GM23338 (cell line): ENCODE measurements around the gene TOR3A. TPM values are rescaled to one million over a fixed set of nuclear protein-coding genes. Genes with fewer than 3 reads are reported as not detected.

Experiments
- ATAC-seq: fragments of 200-7000 bp; cut with Tn5 transposase; 3 replicates; pipeline ENCODE4 v1.9.1; 2020
- DNase-seq: peaks from one replicate; pipeline ENCODE4 v3.0.0-alpha.2; 2015; ENCODE audit warnings: low spot score
- H2AFZ ChIP-seq: fragments of 200-600 bp; sonication (generic); 2 replicates; pipeline ENCODE4 v1.8.0; 2016; ENCODE audit warnings: antibody characterized with exemption, mild to moderate bottlenecking, moderate library complexity
- H3F3A ChIP-seq: fragments of 200-600 bp; sonication (generic); replicated peaks from 2 replicates; pipeline ENCODE4 v1.8.0; 2017; ENCODE audit warnings: antibody characterized with exemption, mixed run types, low read depth
- H3K27ac ChIP-seq: fragments of 200-600 bp; sonication (generic); 2 replicates; pipeline ENCODE4 v1.6.1; 2016; ENCODE audit warnings: low read depth
- H3K27me3 ChIP-seq: fragments of 200-600 bp; sonication (generic); 2 replicates; pipeline ENCODE4 v1.8.0; 2016; ENCODE audit warnings: mild to moderate bottlenecking, mixed run types, moderate library complexity; ENCODE audit not compliant: insufficient read depth
- H3K36me3 ChIP-seq: fragments of 200-600 bp; sonication (generic); 2 replicates; pipeline ENCODE4 v1.8.0; 2016; ENCODE audit warnings: mild to moderate bottlenecking; ENCODE audit not compliant: insufficient read depth
- H3K4me1 ChIP-seq: fragments of 200-600 bp; sonication (generic); 2 replicates; pipeline ENCODE4 v1.8.0; 2016; ENCODE audit warnings: mild to moderate bottlenecking, moderate library complexity; ENCODE audit not compliant: insufficient read depth
- H3K4me2 ChIP-seq: fragments of 200-600 bp; sonication (generic); 2 replicates; pipeline ENCODE4 v1.7.1; 2017; ENCODE audit warnings: mixed run types
- H3K4me3 ChIP-seq: fragments of 200-600 bp; sonication (generic); 2 replicates; pipeline ENCODE4 v1.6.1; 2016; ENCODE audit warnings: mixed run types
- H3K79me2 ChIP-seq: fragments of 200-600 bp; sonication (generic); replicated peaks from 2 replicates; pipeline ENCODE4 v1.8.0; 2017; ENCODE audit warnings: mild to moderate bottlenecking; ENCODE audit not compliant: insufficient read depth
- H3K9me2 ChIP-seq: fragments of 200-600 bp; sonication (generic); 2 replicates; pipeline ENCODE4 v1.8.0; 2017; ENCODE audit not compliant: insufficient read depth
- H4K20me1 ChIP-seq: fragments of 200-600 bp; sonication (generic); replicated peaks from 2 replicates; pipeline ENCODE4 v1.8.0; 2017; ENCODE audit warnings: mild to moderate bottlenecking; ENCODE audit not compliant: insufficient read depth
- H3K27ac Mint-ChIP-seq: 2 replicates; pipeline ENCODE4 v1.8.0; 2020; ENCODE audit warnings: inconsistent platforms, mild to moderate bottlenecking, moderate library complexity, mixed read lengths
- H3K27me3 Mint-ChIP-seq: 3 replicates; pipeline ENCODE4 v1.8.0; 2022; ENCODE audit warnings: low read depth, mild to moderate bottlenecking, moderate library complexity, mixed read lengths, inconsistent platforms; ENCODE audit not compliant: insufficient read depth, poor library complexity
- H3K36me3 Mint-ChIP-seq: 3 replicates; pipeline ENCODE4 v1.8.0; 2021; ENCODE audit warnings: low read depth, mild to moderate bottlenecking, inconsistent platforms, moderate library complexity, mixed read lengths
- H3K4me1 Mint-ChIP-seq: 3 replicates; pipeline ENCODE4 v1.8.0; 2020; ENCODE audit warnings: mild to moderate bottlenecking, inconsistent platforms, mixed read lengths
- H3K4me3 Mint-ChIP-seq: 3 replicates; pipeline ENCODE4 v1.8.0; 2021; ENCODE audit warnings: moderate library complexity, mild to moderate bottlenecking, inconsistent platforms, mixed read lengths
- H3K9me3 Mint-ChIP-seq: 3 replicates; pipeline ENCODE4 v1.8.0; 2020; ENCODE audit warnings: moderate library complexity, mild to moderate bottlenecking, inconsistent platforms, mixed read lengths
- CREB1 ChIP-seq: fragments of 250-450 bp; sonication (Bioruptor Pico); IDR thresholded peaks from 2 replicates; pipeline ENCODE4 v1.5.0; 2020; ENCODE audit warnings: low read depth, mild to moderate bottlenecking, moderate library complexity
- NANOG ChIP-seq: IDR thresholded peaks from 2 replicates; pipeline ENCODE4 v1.6.1; 2016; ENCODE audit warnings: antibody characterized with exemption, borderline replicate concordance
- STAT1 ChIP-seq: IDR thresholded peaks from one replicate; pipeline ENCODE4 v1.6.1; 2016; ENCODE audit warnings: antibody characterized with exemption; ENCODE audit not compliant: unreplicated experiment
- ZNF114 ChIP-seq: fragments of 250-450 bp; sonication (Bioruptor Pico); IDR thresholded peaks from 2 replicates; pipeline ENCODE4 v1.5.0; 2020; ENCODE audit warnings: mild to moderate bottlenecking, moderate library complexity
- ZNF331 ChIP-seq: fragments of 250-450 bp; sonication (Bioruptor Pico); IDR thresholded peaks from 2 replicates; pipeline ENCODE4 v1.5.0; 2020; ENCODE audit warnings: low read depth, mild to moderate bottlenecking, moderate library complexity
- polyA plus RNA-seq: library from polyadenylated mRNA; unstranded; fragments of >200 nt; fragmentation: Nextera tagmentation; extraction: Ambion mirVana; gene quantifications from 2 replicates; pipeline ENCODE4 v1.2.1, GENCODE V29; 2016
- total RNA-seq: library from RNA; depleted of rRNA; stranded (reverse); fragments of >200 nt; shearing (Covaris generic); gene quantifications from 2 replicates; pipeline ENCODE4 v1.2.3, GENCODE V29; 2014
- TF ChIP-seq, protein P1 (sequence below), 2 experiments: fragments of 200-600 bp in 1 of 2; sonication (generic) in 1 of 2; conservative IDR thresholded peaks; 2 replicates each; pipeline versions ENCODE4 v1.5.1 to v1.6.1; 2016 to 2017; ENCODE audit warnings: antibody characterized with exemption in 2 of 2, low read depth in 2 of 2, mild to moderate bottlenecking in 2 of 2, moderate library complexity in 1 of 2
- TF ChIP-seq, protein P2 (sequence below): fragments of 250-450 bp; sonication (Bioruptor Pico); IDR thresholded peaks from 2 replicates; pipeline ENCODE4 v1.5.0; 2020; ENCODE audit warnings: mild to moderate bottlenecking, moderate library complexity

TOR3A gene
- total and polyA plus RNA-seq, 2 experiments from 2014 or later = 11.2 to 57.6 TPM

DNA sequence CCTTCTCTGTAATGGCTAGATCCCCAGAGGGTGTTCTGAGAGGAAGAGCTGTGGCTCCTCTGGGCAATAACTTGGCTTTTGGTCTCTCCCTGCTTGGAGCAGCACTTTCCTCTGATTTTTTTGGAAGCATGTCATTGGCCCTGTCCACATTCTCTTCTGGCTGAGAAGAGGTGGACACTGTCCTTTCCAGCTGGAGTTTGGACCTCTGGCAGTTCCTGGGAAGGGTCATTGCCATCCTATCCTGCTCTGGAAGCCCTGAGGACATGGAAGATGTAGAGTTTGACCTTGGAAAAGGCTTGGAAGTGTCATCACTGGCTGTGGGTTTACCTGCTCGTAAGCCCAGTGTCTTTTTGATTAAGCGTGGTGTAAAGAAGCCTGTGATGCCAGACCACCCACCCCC, 26.8 kb downstream of the TOR3A start:
- Mint-ChIP-seq H3K36me3 (peaks cover 31% of the 10 kb centered on the region), H3K27me3 (peaks cover 3% of the 10 kb centered on the region), H3K4me3 (no peak overlapping the region), H3K4me1 (peaks cover 11% of the 10 kb centered on the region; the same call in 2 of the 3 replicates), H3K9me3 (no peaks in the 10 kb centered on the region), H3K27ac (no peak overlapping the region)
- H2AFZ ChIP-seq = no peak overlapping the region
- no peaks in the 10 kb centered on the region for H3K79me2 ChIP-seq
- no peak overlapping the region for H3K4me3 ChIP-seq
- peaks cover 15% of the 10 kb centered on the region for H3K36me3 ChIP-seq
- no peak overlapping the region for H3K27ac ChIP-seq
- no peaks in the 10 kb centered on the region for H4K20me1 ChIP-seq
- no peaks in the 10 kb centered on the region for H3K27me3 ChIP-seq
- TF ChIP-seq STAT1 = no peak
- TF ChIP-seq ZNF331 (CRISPR knock-in tag) = no peak
- no peak for TF ChIP-seq ZNF114 (CRISPR knock-in tag)
- TF ChIP-seq, protein P1, sequence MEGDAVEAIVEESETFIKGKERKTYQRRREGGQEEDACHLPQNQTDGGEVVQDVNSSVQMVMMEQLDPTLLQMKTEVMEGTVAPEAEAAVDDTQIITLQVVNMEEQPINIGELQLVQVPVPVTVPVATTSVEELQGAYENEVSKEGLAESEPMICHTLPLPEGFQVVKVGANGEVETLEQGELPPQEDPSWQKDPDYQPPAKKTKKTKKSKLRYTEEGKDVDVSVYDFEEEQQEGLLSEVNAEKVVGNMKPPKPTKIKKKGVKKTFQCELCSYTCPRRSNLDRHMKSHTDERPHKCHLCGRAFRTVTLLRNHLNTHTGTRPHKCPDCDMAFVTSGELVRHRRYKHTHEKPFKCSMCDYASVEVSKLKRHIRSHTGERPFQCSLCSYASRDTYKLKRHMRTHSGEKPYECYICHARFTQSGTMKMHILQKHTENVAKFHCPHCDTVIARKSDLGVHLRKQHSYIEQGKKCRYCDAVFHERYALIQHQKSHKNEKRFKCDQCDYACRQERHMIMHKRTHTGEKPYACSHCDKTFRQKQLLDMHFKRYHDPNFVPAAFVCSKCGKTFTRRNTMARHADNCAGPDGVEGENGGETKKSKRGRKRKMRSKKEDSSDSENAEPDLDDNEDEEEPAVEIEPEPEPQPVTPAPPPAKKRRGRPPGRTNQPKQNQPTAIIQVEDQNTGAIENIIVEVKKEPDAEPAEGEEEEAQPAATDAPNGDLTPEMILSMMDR (conservative IDR thresholded peaks at IDR 0.05; ENCODE audit: low read depth in 2 of 2) = no peak
- TF ChIP-seq NANOG = no peak
- TF ChIP-seq CREB1 (CRISPR knock-in tag) = no peak
- TF ChIP-seq, protein P2, sequence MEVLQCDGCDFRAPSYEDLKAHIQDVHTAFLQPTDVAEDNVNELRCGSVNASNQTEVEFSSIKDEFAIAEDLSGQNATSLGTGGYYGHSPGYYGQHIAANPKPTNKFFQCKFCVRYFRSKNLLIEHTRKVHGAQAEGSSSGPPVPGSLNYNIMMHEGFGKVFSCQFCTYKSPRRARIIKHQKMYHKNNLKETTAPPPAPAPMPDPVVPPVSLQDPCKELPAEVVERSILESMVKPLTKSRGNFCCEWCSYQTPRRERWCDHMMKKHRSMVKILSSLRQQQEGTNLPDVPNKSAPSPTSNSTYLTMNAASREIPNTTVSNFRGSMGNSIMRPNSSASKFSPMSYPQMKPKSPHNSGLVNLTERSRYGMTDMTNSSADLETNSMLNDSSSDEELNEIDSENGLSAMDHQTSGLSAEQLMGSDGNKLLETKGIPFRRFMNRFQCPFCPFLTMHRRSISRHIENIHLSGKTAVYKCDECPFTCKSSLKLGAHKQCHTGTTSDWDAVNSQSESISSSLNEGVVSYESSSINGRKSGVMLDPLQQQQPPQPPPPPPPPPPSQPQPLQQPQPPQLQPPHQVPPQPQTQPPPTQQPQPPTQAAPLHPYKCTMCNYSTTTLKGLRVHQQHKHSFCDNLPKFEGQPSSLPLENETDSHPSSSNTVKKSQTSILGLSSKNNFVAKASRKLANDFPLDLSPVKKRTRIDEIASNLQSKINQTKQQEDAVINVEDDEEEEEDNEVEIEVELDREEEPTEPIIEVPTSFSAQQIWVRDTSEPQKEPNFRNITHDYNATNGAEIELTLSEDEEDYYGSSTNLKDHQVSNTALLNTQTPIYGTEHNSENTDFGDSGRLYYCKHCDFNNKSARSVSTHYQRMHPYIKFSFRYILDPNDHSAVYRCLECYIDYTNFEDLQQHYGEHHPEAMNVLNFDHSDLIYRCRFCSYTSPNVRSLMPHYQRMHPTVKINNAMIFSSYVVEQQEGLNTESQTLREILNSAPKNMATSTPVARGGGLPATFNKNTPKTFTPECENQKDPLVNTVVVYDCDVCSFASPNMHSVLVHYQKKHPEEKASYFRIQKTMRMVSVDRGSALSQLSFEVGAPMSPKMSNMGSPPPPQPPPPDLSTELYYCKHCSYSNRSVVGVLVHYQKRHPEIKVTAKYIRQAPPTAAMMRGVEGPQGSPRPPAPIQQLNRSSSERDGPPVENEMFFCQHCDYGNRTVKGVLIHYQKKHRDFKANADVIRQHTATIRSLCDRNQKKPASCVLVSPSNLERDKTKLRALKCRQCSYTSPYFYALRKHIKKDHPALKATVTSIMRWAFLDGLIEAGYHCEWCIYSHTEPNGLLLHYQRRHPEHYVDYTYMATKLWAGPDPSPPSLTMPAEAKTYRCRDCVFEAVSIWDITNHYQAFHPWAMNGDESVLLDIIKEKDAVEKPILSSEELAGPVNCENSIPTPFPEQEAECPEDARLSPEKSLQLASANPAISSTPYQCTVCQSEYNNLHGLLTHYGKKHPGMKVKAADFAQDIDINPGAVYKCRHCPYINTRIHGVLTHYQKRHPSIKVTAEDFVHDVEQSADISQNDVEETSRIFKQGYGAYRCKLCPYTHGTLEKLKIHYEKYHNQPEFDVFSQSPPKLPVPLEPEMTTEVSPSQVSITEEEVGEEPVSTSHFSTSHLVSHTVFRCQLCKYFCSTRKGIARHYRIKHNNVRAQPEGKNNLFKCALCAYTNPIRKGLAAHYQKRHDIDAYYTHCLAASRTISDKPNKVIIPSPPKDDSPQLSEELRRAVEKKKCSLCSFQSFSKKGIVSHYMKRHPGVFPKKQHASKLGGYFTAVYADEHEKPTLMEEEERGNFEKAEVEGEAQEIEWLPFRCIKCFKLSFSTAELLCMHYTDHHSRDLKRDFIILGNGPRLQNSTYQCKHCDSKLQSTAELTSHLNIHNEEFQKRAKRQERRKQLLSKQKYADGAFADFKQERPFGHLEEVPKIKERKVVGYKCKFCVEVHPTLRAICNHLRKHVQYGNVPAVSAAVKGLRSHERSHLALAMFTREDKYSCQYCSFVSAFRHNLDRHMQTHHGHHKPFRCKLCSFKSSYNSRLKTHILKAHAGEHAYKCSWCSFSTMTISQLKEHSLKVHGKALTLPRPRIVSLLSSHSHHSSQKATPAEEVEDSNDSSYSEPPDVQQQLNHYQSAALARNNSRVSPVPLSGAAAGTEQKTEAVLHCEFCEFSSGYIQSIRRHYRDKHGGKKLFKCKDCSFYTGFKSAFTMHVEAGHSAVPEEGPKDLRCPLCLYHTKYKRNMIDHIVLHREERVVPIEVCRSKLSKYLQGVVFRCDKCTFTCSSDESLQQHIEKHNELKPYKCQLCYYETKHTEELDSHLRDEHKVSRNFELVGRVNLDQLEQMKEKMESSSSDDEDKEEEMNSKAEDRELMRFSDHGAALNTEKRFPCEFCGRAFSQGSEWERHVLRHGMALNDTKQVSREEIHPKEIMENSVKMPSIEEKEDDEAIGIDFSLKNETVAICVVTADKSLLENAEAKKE = no peak
- H3K4me2 ChIP-seq = no peak overlapping the region
- H3K4me1 ChIP-seq = no peaks in the 10 kb centered on the region
- H3K9me2 ChIP-seq = no peaks in the 10 kb centered on the region
- H3F3A ChIP-seq = no peaks in the 10 kb centered on the region
- DNase-seq (no peak), ATAC-seq (no peak)
